ENCODE measurements around the gene SLC37A2. TPM values are rescaled to one million over a fixed set of nuclear protein-coding genes. Genes with fewer than 3 reads are reported as not detected.
A peak's percentile ranks its signal among the peaks of the same experiment; 100 is the strongest.

The SLC37A2 gene
- total RNA-seq, 1 experiment from 2014 or later = 13.8 TPM

DNA sequence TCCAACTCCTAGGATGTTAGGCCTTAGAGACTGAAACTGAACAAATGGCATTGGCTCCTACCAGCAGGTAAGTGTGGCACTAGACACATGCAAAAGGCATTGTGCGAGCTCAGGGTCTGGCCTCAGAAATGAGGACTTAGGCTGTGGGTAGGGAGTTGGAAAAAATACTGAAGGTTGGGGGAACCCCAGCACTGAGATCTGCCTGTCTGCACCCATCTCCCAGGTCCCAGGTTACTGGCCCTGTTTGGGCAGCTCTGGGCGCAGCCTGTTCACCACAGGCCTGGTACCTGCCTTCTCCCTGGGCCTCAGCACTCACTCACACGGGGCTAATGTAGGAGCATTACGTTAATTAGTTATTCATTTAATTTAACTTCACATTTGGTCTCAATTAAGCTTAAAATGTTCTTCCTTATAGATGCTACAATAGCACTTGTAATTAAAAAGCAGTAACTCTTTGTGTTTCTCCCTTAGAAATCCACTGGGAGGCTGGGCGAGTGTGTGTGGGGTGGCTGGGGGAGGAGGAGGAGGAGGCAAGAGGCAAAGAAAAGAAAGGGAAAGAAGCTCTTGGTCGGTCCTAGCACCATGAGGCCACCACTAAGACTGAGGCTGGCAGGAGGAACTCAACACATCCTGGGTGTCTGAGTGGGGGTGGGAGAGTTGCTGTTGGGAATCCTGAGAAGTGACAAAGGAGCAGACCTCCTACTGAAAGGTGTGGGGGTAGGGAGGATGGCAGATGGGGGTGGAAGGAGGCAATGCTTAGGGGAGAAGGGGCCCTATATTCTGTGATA lies 29.0 kb downstream of the SLC37A2 start:
- TF ChIP-seq, protein P1, sequence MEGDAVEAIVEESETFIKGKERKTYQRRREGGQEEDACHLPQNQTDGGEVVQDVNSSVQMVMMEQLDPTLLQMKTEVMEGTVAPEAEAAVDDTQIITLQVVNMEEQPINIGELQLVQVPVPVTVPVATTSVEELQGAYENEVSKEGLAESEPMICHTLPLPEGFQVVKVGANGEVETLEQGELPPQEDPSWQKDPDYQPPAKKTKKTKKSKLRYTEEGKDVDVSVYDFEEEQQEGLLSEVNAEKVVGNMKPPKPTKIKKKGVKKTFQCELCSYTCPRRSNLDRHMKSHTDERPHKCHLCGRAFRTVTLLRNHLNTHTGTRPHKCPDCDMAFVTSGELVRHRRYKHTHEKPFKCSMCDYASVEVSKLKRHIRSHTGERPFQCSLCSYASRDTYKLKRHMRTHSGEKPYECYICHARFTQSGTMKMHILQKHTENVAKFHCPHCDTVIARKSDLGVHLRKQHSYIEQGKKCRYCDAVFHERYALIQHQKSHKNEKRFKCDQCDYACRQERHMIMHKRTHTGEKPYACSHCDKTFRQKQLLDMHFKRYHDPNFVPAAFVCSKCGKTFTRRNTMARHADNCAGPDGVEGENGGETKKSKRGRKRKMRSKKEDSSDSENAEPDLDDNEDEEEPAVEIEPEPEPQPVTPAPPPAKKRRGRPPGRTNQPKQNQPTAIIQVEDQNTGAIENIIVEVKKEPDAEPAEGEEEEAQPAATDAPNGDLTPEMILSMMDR (IDR thresholded peaks at IDR 0.05; ENCODE audit: insufficient read depth in 1 of 2, low read depth in 1 of 2, low read length in 1 of 2, severe bottlenecking in 1 of 2, unreplicated experiment in 1 of 2) = no peak
- peaks cover 9% of the 10 kb centered on the region for H3K36me3 Mint-ChIP-seq (ENCODE audit: insufficient read depth, unreplicated experiment)
- ChIA-PET POLR2A (interaction anchor here (1.6 kb wide), 1 partner anchor 19 kb away, joined by 11 read pairs; the partner anchor contains the start of gene TMEM218), CTCF (interaction anchor here (0.8 to 4.3 kb wide), 22 partner anchors 10 to 341 kb away, joined by 3 to 117 read pairs (median 5); partner anchors contain the start of genes SLC37A2 and TMEM218)
- DNase-seq = no peak
- peak overlapping the region; percentile 48 for H3K27ac Mint-ChIP-seq (ENCODE audit: unreplicated experiment)
- intact Hi-C loops (cut with micrococcal nuclease; ENCODE audit: unreplicated experiment) = loop anchor here (1.0 to 2.0 kb wide), 9 partner anchors 32 to 782 kb away; partner anchors contain the start of gene PKNOX2
- Histone ChIP-seq H3K36me3 (ENCODE audit: control insufficient read depth, insufficient read depth, low read length) (no peaks in the 10 kb centered on the region; the same call in 1 of the 2 replicates), H3K4me1 (peaks cover 36% of the 10 kb centered on the region), H3K27me3 (replicated peaks; ENCODE audit: control insufficient read depth, insufficient read depth, low read length) (no peaks in the 10 kb centered on the region), H3K4me3 (ENCODE audit: low read depth, low read length) (no peak overlapping the region), H3K9me3 (no peaks in the 10 kb centered on the region)
- H3K27me3 Mint-ChIP-seq (ENCODE audit: insufficient read depth, unreplicated experiment) = no peaks in the 10 kb centered on the region
- no peak overlapping the region for H3K4me3 Mint-ChIP-seq (ENCODE audit: unreplicated experiment)
- peaks cover 35% of the 10 kb centered on the region for H3K4me1 Mint-ChIP-seq (ENCODE audit: low read depth, unreplicated experiment)
- no peaks in the 10 kb centered on the region for H3K9me3 Mint-ChIP-seq (ENCODE audit: unreplicated experiment)
- BruUV-seq (replicated peaks) = no TSS peak

DNA sequence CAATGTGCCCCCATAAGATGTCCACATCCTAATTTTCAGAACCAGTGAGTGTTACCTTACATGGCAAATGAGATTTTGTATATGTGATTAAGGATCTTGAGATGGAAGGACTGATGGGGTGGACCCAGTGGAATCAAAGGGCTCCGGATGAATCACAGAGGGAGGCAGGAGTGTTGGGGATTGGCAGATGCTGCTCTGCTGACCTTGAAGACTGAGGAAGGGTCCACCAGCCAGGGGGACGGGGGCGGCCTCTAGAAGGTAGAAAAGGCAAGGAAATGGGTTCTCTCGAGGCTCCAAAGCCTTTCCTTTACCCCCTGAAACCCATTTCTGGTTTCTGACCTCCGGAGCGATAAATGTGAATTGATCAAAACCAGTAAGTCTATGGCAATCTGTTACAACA lies 29.6 kb downstream of the SLC37A2 start:
- Mint-ChIP-seq H3K9me3 (ENCODE audit: unreplicated experiment) (no peaks in the 10 kb centered on the region), H3K27ac (ENCODE audit: unreplicated experiment) (no peak overlapping the region), H3K27me3 (ENCODE audit: insufficient read depth, unreplicated experiment) (no peaks in the 10 kb centered on the region), H3K4me1 (ENCODE audit: low read depth, unreplicated experiment) (peaks cover 35% of the 10 kb centered on the region), H3K4me3 (ENCODE audit: unreplicated experiment) (no peak overlapping the region), H3K36me3 (ENCODE audit: insufficient read depth, unreplicated experiment) (peaks cover 9% of the 10 kb centered on the region)
- TF ChIP-seq, protein P1 (IDR thresholded peaks at IDR 0.05; ENCODE audit: insufficient read depth in 1 of 2, low read depth in 1 of 2, low read length in 1 of 2, severe bottlenecking in 1 of 2, unreplicated experiment in 1 of 2) = no peak
- Histone ChIP-seq H3K4me1 (peaks cover 40% of the 10 kb centered on the region), H3K36me3 (ENCODE audit: control insufficient read depth, insufficient read depth, low read length) (no peaks in the 10 kb centered on the region), H3K27me3 (replicated peaks; ENCODE audit: control insufficient read depth, insufficient read depth, low read length) (no peaks in the 10 kb centered on the region), H3K4me3 (ENCODE audit: low read depth, low read length) (no peak overlapping the region), H3K9me3 (no peaks in the 10 kb centered on the region)
- no TSS peak for BruUV-seq (replicated peaks)
- ChIA-PET CTCF (interaction anchor here (2.2 to 4.3 kb wide), 2 partner anchors 49 to 312 kb away, joined by 16 to 117 read pairs; no protein-coding TSS in a partner anchor), POLR2A (no interaction called here)
- no peak for DNase-seq
- intact Hi-C loops (cut with micrococcal nuclease; ENCODE audit: unreplicated experiment) = no loop called here

DNA sequence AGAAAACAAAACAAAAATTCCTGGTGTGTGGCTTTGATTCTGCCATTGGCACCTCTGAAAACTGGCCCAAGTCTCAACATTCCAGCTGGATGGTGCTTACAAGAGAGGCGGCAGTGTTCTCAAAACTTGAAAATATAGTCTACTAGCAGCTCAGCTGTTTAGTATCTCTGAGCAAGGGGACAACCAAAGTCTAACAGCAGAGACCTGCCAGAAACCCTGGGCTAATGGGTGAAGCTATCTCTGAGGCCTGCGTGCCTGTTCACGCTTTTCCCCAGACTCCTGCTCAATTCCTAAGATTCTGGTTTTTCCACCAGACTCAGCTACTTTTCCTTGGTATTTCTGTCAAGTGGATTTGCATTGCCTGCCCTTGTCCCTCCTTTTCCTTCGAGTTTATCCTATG lies 30.4 kb downstream of the SLC37A2 start:
- Mint-ChIP-seq H3K27ac (ENCODE audit: unreplicated experiment) (no peak overlapping the region), H3K4me1 (ENCODE audit: low read depth, unreplicated experiment) (peaks cover 35% of the 10 kb centered on the region), H3K36me3 (ENCODE audit: insufficient read depth, unreplicated experiment) (peaks cover 9% of the 10 kb centered on the region), H3K4me3 (ENCODE audit: unreplicated experiment) (no peak overlapping the region), H3K9me3 (ENCODE audit: unreplicated experiment) (no peaks in the 10 kb centered on the region), H3K27me3 (ENCODE audit: insufficient read depth, unreplicated experiment) (no peaks in the 10 kb centered on the region)
- POLR2A ChIA-PET = no interaction called here
- no TSS peak for BruUV-seq (replicated peaks)
- peaks cover 40% of the 10 kb centered on the region for H3K4me1 ChIP-seq
- no peak for DNase-seq
- no peaks in the 10 kb centered on the region for H3K27me3 ChIP-seq (replicated peaks; ENCODE audit: control insufficient read depth, insufficient read depth, low read length)
- TF ChIP-seq, protein P1 (IDR thresholded peaks at IDR 0.05; ENCODE audit: insufficient read depth in 1 of 2, low read depth in 1 of 2, low read length in 1 of 2, severe bottlenecking in 1 of 2, unreplicated experiment in 1 of 2) = no peak
- H3K9me3 ChIP-seq = no peaks in the 10 kb centered on the region
- no peaks in the 10 kb centered on the region for H3K36me3 ChIP-seq (ENCODE audit: control insufficient read depth, insufficient read depth, low read length)
- intact Hi-C loops (cut with micrococcal nuclease; ENCODE audit: unreplicated experiment) = no loop called here
- CTCF ChIA-PET = interaction anchor here (1.3 kb wide), 1 partner anchor 18 kb away, joined by 3 read pairs; the partner anchor contains the start of gene TMEM218
- H3K4me3 ChIP-seq (ENCODE audit: low read depth, low read length) = no peak overlapping the region
